Glutamatergic neuron (in vitro differentiated cells): ENCODE data around the gene TRAFD1. TPM values are rescaled to one million over a fixed set of nuclear protein-coding genes. Genes with fewer than 3 reads are reported as not detected.

Source experiments
- DNase-seq: peaks from one replicate; pipeline ENCODE4 v3.0.0; 2022
- H3K27ac Mint-ChIP-seq: one replicate; pipeline ENCODE4 v1.8.0; 2020; ENCODE audit warnings: mild to moderate bottlenecking, mixed read lengths, inconsistent platforms; ENCODE audit not compliant: unreplicated experiment
- H3K27me3 Mint-ChIP-seq: one replicate; pipeline ENCODE4 v1.8.0; 2020; ENCODE audit warnings: mild to moderate bottlenecking, moderate library complexity, mixed read lengths, inconsistent platforms; ENCODE audit not compliant: unreplicated experiment
- H3K36me3 Mint-ChIP-seq: one replicate; pipeline ENCODE4 v1.8.0; 2020; ENCODE audit warnings: mild to moderate bottlenecking, mixed read lengths, inconsistent platforms; ENCODE audit not compliant: unreplicated experiment
- H3K4me1 Mint-ChIP-seq: one replicate; pipeline ENCODE4 v1.8.0; 2020; ENCODE audit warnings: mild to moderate bottlenecking, low read depth, mixed read lengths, inconsistent platforms; ENCODE audit not compliant: unreplicated experiment
- H3K4me3 Mint-ChIP-seq: one replicate; pipeline ENCODE4 v1.8.0; 2020; ENCODE audit warnings: mild to moderate bottlenecking, mixed read lengths, inconsistent platforms; ENCODE audit not compliant: unreplicated experiment
- H3K9me3 Mint-ChIP-seq: one replicate; pipeline ENCODE4 v1.8.0; 2020; ENCODE audit warnings: mild to moderate bottlenecking, moderate library complexity, mixed read lengths, inconsistent platforms; ENCODE audit not compliant: unreplicated experiment
- total RNA-seq: library from RNA; stranded (reverse); fragmentation: NEBNext Ultra II Directional; extraction: Animal tissue kit (Norgen Biotek cat#: 25700); gene quantifications from one replicate; pipeline ENCODE4 v1.2.1, GENCODE V29; 2021; ENCODE audit not compliant: unreplicated experiment
- TF ChIP-seq, protein P1 (sequence below): fragments of 200-600 bp; sonication (generic); IDR thresholded peaks from one replicate; pipeline ENCODE4 v1.5.0; 2021; ENCODE audit not compliant: partially characterized antibody, unreplicated experiment

TRAFD1 gene
- total RNA-seq, 1 donor from 2014 or later: 36.8 TPM

- no peak overlapping the region for H3K27ac Mint-ChIP-seq
- H3K27me3 Mint-ChIP-seq: peaks cover 3% of the 10 kb centered on the region
- no peak for DNase-seq
- H3K36me3 Mint-ChIP-seq: no peaks in the 10 kb centered on the region
- no peaks in the 10 kb centered on the region for H3K4me1 Mint-ChIP-seq
- H3K4me3 Mint-ChIP-seq: no peak overlapping the region
- TF ChIP-seq, protein P1, sequence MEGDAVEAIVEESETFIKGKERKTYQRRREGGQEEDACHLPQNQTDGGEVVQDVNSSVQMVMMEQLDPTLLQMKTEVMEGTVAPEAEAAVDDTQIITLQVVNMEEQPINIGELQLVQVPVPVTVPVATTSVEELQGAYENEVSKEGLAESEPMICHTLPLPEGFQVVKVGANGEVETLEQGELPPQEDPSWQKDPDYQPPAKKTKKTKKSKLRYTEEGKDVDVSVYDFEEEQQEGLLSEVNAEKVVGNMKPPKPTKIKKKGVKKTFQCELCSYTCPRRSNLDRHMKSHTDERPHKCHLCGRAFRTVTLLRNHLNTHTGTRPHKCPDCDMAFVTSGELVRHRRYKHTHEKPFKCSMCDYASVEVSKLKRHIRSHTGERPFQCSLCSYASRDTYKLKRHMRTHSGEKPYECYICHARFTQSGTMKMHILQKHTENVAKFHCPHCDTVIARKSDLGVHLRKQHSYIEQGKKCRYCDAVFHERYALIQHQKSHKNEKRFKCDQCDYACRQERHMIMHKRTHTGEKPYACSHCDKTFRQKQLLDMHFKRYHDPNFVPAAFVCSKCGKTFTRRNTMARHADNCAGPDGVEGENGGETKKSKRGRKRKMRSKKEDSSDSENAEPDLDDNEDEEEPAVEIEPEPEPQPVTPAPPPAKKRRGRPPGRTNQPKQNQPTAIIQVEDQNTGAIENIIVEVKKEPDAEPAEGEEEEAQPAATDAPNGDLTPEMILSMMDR: no peak
- H3K9me3 Mint-ChIP-seq: no peaks in the 10 kb centered on the region
These were observed 65.8 kb downstream of the TRAFD1 start for GRCh38 chr12:112191201-112191600.

DNA sequence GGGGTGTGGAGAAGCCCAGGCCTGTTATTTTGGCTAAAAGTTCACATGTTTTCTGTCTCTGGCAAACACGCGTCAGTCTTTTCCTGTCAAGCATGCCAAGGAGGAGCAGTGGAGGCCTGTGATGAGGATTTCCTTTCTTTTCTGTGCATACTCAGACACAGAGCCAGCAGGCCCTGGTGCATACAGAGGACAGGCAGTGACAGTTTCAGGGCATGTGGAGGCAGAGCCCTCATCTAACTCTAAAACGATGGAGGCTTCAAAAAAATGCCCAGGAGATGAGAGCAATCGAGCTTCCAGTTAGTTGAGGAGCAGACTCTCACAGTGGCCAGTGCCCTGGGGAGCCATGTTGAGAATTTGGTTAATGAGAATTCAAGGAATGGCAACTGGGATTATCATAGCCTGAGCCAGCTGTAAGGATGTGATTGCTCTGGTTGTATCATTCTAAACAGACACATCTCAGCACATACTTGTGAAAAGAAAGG, 66.5 kb downstream of the TRAFD1 start:
- Mint-ChIP-seq H3K9me3 (no peaks in the 10 kb centered on the region), H3K27me3 (peaks cover 3% of the 10 kb centered on the region), H3K36me3 (no peaks in the 10 kb centered on the region), H3K27ac (no peak overlapping the region), H3K4me1 (no peaks in the 10 kb centered on the region), H3K4me3 (no peak overlapping the region)
- TF ChIP-seq, protein P1: no peak
- DNase-seq: no peak

DNA sequence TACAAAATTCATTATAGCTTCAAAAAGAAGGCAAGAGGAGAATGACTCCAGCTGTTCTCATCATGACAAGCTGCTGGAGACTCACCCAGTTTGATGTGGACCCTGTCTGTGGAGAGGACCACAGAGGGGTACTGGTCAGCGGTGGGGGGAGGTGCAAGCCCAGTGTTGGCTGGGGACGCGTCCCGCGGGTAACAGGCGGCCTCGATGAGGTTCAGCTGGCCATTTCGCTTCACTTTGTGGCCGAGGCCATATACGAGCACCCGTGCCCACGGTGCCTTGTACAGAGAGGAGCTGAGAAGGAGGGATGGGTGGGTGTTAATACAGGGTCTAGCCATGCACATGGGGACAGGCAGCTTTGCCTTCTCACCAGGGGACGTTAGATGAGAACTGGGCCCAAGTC, 67.1 kb downstream of the TRAFD1 start:
- H3K36me3 Mint-ChIP-seq: no peaks in the 10 kb centered on the region
- TF ChIP-seq, protein P1: no peak

GRCh38 chr12:112194601-112195247, 69.4 kb downstream of the TRAFD1 start:
- Mint-ChIP-seq H3K9me3 (peaks cover 3% of the 10 kb centered on the region), H3K27ac (no peak overlapping the region), H3K4me3 (no peak overlapping the region), H3K27me3 (peaks cover 1% of the 10 kb centered on the region), H3K4me1 (no peaks in the 10 kb centered on the region), H3K36me3 (peaks cover 2% of the 10 kb centered on the region)
- TF ChIP-seq, protein P1: no peak
- no peak for DNase-seq

More for the DNA sequence above, 67.1 kb downstream of the TRAFD1 start:
- H3K4me3 Mint-ChIP-seq: no peak overlapping the region
- H3K9me3 Mint-ChIP-seq: no peaks in the 10 kb centered on the region
- DNase-seq: no peak
- H3K27me3 Mint-ChIP-seq: peaks cover 3% of the 10 kb centered on the region
- no peak overlapping the region for H3K27ac Mint-ChIP-seq
- no peaks in the 10 kb centered on the region for H3K4me1 Mint-ChIP-seq

- peaks cover 8% of the 10 kb centered on the region for H3K36me3 Mint-ChIP-seq
- DNase-seq: no peak
- no peaks in the 10 kb centered on the region for H3K4me1 Mint-ChIP-seq
- TF ChIP-seq, protein P1: no peak
- H3K27me3 Mint-ChIP-seq: peaks cover 1% of the 10 kb centered on the region
- peaks cover 3% of the 10 kb centered on the region for H3K9me3 Mint-ChIP-seq
- no peak overlapping the region for H3K4me3 Mint-ChIP-seq
- no peak overlapping the region for H3K27ac Mint-ChIP-seq
These were observed 71.0 kb downstream of the TRAFD1 start for GRCh38 chr12:112196196-112196875.
